ENCODE measurements around the gene NUDT14. TPM values are rescaled to one million over a fixed set of nuclear protein-coding genes. Genes with fewer than 3 reads are reported as not detected.

Gene NUDT14
- total RNA-seq, 1 donor from 2014 or later, result 77.4 TPM

DNA sequence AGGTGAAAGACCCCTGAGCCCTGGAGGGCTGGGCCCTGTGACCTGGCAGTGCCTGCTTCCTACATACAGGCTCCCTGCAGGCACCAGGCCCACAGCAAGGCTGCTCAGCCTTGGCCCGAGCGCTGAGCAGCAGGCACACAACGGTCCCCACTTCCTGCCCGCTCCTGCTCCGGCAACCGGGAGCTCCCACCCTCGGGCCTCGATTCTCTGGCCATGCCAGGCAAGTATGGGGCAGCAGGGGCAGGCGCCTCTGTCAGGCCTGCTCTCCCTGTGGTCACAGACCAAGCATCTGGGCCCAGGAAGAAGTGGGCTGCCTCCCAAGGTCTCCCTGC is 30.6 kb upstream of the NUDT14 start:
- no peak for DNase-seq

DNA sequence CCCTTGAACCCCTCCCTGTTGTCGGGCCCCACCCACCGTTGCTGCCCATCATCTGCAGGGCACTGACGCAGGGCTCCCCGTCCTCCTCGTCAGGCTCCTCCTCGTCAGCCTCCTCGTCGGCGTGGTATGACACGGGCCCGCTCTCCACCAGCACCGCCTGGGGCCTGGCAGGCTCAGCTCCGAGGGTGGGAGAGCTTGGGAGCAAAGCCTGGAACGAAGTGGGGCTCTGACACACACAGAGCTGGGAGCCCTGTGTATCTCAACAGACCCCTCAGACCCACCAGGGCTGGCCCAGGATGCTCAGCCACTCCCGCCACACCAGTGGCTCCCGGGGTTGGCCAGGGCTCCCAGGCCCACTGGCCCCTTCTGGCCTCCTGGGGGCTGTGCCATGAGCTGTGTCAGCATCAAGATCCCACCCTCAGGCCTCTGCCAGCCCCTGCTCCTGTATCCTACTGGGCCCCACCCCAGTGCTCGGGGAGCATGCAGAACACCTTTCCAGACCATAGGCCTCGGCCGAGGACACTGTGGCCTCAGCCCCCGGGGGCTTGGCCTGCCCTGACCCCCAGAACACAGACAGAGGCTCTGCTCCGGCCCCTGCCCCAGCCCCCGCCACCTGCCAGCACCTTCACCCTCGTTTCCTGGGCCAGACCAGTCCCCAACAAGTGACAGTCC is 30.1 kb upstream of the NUDT14 start:
- no peak for DNase-seq

GRCh38 chr14:105210266-105211025 is 29.3 kb upstream of the NUDT14 start:
- DNase-seq, result no peak

GRCh38 chr14:105209646-105210045 is 28.5 kb upstream of the NUDT14 start:
- no peak for DNase-seq

DNA sequence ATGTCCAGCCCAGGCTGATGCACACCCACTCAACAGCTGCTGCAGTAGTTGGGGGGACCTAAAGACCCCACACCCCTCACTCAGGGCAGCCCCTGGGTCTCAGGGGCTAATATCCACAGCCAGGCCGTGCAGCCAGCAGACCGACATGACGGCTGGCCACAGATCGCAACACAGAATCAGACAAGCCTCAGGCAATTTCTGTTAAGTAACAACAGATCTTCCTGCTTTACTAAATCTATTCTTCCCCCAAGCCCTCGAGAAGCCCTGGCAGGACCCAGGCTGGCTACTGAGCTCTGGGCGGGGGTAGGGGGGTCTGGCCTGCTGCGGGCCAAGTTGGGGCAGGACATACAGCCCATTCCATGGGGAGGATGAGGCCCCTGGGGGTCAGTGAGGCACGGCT is 28.0 kb upstream of the NUDT14 start:
- DNase-seq, result no peak

- no peak for DNase-seq
Observed at GRCh38 chr14:105208738-105209075, 27.6 kb upstream of the NUDT14 start.

DNA sequence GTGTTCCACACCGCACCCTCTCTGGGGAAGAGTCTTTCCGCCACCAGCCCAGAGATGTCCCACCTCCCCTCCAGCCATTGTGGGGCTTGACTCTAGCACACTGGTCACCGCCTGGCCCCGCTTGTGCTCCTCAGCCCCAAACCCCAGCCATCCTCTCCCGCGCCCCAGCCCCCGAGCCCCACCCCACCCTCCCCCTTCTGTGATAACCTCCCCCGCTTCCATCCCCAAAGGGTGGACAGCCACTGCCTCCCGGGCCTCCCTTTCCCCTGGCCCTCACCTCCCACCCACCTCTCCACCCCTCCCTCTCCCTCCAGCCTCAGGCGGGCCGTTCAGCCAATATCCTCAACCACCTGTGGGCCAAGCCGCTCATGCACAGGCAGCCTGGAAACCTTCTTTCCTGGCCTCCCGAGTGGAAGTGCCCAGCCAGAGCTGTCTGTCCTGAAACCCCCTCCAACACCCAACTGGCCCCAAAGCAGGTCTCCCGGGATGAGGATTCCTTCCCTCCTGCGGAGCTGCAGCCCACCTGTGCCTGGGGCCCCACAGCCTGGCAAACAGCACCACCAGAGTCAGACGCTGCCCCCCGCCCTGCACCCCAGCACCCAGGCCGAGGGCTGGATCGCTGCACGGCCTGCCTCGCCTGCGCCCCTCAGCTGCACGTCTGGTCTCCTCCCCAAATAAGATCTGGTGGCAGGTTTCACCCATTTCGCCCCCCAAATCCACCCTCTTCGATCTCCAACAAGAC is 27.1 kb upstream of the NUDT14 start:
- DNase-seq, result no peak

DNA sequence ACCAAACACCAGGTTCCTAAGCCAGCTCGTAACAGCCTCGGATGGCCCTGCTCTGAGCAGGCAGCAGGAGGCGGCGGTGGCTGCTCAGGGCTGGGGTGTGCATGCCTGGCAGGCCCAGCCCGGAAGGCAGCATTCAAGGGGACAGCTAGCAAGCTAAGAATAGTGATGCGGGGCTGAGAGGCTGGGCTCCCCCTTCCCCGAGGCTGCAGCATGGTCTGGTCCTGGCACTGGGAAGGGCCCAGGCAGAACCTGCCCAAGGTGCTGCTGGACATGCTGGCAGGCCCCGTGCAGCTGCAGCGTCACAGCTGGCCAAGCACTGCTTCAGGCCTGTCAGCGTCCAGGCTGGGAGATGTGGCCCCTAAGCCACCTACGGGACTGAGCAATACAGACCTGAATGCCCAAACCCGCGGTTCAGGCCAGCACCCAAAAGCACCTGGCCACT is 26.4 kb upstream of the NUDT14 start:
- DNase-seq, result no peak

DNA sequence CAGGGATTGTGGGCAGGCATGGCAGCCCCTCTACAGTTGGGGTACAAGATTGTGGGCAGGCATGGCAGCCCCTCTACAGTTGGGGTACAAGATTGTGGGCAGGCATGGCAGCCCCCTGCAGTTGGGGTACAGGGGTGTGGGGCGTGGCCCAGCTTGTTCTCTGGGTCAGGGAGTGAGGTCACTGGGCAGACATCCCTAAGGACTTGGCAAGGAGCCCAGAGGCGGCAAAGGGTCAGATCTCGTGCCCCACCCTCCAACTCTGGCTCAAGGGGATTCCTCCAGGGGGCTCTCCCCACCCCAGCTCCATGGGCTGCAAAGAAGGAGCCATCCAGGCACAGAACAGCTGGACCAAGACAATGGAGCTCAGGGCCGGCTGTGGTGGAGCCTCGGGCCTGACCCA is 25.8 kb upstream of the NUDT14 start:
- DNase-seq, result no peak

DNA sequence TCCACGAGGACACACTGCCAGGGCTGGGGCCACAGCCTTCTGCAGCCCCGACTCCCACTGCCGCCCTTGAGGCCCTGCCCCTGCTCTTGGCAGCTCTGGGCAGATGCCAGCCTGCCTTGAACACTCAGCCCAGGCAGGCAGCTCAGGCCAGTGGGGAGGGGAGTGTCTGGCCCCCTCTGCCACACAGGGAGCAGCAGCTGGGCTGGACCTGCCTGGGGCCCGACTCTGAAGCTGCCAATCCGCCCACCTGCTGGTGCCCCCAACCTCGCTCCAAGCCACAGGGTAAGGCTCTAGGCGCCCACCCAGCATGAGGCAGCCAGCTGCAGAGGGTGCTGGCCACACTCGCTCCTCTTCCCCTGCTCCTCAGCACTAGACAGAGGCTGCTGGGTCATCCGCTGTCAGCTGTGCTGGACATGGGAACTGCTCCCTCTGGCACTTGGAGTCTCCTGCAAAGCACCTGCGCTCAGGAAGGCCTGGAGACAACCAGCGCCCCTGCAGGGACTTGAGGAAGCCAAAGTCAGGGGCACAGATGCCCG is 24.6 kb upstream of the NUDT14 start:
- DNase-seq, result no peak

DNA sequence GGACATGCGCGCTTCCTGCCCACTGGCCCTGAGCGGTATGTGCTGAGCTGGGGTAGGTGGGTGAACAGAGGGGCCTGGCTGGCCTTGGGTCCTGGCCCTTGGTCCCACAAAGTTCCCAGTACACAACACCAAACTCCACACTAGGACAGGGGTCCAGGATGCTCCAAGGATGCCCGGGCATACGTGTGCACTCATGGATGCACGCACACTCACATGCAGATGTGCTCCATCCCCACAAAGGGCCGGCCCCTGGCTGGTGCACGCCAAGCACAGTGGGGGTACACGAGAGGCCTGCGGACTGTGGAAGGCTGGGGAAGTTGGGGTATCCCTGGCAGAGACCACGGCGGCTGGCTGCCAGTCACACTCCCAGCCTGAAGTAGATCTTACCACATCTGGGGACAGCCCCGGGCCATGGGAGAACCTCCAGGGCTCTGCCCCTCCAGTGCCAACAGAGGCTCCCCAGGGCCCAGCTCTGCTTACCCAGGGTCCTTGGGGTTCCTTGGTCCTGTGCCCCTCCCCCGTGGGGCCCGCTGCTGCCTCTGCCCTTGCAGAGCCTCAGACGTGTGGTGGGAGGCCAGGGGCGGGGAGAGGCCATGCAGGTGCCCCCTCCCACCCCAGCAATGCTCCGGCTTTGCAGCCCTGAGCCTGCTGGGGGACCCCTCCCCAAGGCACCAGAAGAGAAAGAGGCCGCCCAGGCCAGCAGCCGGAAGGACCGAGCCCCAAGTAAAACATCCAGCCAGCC is 24.0 kb upstream of the NUDT14 start:
- no peak for DNase-seq

DNA sequence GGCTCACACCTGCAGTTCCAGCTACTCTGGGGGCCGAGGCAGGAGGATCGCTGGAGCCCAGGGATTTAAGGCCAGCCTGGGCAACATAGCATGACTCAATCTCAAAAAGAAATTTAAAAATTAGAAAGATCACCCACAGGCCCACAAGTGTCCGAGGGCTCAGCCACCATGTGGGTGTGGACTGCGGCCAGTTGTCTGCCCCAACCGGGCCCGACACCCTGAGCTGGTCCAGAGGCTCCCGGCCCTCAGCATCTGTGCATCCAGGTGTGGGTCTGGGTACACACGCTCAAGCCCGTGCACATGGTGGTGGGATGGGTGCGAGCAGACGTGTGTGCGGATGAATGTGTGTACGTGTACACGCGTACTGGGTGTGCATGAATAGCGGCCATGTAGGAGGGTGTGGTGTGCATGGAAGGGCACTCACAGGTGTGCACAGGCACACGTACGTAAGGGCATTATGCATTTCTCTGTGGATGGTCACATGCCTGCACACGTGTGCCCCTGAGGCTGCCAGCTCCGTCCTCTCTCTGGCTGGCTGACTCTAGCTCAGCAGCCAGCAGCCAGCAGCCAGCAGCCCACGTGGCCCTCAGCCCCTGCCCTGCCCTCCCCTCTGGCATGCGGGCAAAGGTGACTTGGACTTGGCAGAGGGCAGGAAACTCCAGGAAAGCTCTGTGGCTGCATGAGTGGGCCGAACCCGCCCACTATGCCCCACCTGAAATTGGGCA is 23.3 kb upstream of the NUDT14 start:
- DNase-seq, result peak; percentile 33

- no peak for DNase-seq
Observed at GRCh38 chr14:105203701-105204100, 22.6 kb upstream of the NUDT14 start.

- DNase-seq, result peak; percentile 76
Observed at GRCh38 chr14:105203057-105203531, 22.0 kb upstream of the NUDT14 start.

DNA sequence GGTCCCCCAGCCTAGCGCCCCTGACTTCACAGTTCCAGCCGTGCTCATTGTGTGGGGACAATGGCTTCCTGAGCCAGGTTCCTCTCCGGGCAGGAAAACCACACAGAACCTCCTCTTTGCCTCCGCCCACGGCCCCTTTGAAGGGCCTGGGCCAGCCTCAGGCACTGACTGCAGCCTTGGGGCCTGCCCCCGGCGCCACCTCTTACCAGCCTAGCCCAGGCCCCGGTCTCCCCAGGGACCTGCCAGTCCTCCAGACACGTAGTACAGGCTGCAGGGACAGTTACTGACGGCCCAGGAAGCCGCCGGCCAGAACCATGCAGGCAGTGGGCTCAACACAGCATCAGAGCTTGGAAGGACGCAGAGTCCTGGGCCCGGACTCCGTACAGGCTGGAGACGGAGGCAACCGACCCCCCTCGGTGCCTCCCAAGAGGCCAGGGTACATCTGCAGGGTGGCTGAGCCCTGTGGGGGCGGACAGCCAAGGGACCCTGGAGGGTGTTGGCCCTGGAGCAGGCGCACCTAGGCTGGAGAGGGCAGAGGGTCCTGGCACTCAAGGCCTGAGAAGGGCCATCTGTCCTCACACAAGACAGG is 20.9 kb upstream of the NUDT14 start:
- DNase-seq, result peak; percentile 45

DNA sequence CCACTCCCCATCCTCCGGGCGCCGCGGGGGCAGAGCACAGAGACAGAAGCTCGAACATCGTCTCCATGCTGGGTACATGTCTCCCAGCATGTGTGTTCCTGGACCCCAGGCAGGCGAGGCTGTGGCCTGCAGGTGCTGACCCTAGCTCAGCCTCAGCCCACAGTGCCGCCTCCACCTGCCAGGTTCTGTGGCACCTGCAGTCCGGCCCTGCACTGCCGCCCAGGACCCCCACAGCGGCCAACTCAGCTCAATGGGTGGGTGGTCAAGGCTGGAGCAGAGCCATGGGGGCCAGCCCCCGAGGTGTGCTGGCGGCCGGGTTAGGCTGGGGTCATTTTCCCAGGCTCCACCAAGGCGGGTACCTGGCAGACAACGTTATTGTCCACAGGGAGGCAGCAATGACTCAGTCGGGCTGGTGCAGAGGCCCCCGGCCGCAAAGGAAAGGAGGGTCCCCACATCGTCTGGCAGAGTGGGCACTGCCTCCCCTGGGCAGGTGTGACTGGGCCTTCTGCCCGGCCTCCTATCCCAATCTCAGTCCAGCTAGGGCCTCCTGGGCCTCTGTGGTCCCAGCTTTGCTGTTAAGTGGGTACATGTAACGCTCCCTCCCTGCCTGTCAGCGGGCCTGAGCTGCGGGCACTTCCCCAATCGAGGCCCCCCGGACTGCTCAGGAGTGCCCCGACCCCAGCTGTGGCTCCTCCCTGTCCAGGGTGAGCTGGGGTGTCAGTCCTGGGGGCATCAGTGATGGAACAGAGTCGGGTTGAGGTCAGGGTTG is 20.2 kb upstream of the NUDT14 start:
- peak; percentile 31 for DNase-seq

GRCh38 chr14:105200641-105201040 is 19.5 kb upstream of the NUDT14 start:
- no peak for DNase-seq

- DNase-seq, result peak; percentile 30
Observed at GRCh38 chr14:105200074-105200473, 19.0 kb upstream of the NUDT14 start.

- peak; percentile 88 for DNase-seq
Observed at GRCh38 chr14:105199093-105199492, 18.0 kb upstream of the NUDT14 start.

GRCh38 chr14:105198588-105198987 is 17.5 kb upstream of the NUDT14 start:
- DNase-seq, result no peak

DNA sequence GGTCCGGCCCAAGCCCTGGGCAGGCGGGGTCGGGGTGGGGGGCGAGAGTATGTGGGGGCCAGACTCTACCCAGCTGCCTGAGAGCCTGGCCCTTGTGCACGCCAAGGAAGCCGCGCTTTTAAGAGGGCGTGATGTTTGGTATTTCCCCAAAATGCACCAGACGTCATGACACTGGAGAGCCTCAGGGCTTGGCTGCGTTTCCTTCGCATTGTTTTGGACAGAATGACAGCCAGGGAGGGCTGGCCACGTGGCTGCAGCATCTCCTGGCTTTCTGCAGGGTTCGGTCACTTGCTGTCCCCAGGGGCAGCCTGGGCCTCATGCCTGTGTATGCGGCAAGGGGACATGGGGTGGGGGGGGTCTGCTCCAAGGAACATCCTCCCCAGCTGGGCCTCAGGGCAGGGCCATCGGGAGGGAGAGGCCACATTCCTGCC is 16.1 kb upstream of the NUDT14 start:
- DNase-seq, result peak; percentile 69

All from dermis blood vessel endothelial cell (primary cell).